SK-N-SH (cell line): Measurements from ENCODE around the gene SRSF2. TPM values are rescaled to one million over a fixed set of nuclear protein-coding genes. Genes with fewer than 3 reads are reported as not detected.
A peak's percentile ranks its signal among the peaks of the same experiment; 100 is the strongest.

Experiments
- CTCF ChIA-PET: fragments of 300-600, 350-600 bp; formaldehyde crosslinking; extraction: SDS; loops from one replicate; lab custom pipeline; 2021; lab: Yijun Ruan, JAX
- POLR2A ChIA-PET: fragments of 350-600 bp; sonication (Branson Sonifier 250); formaldehyde crosslinking; extraction: SDS; loops from one replicate; lab custom pipeline; 2020; ENCODE audit warnings: antibody characterized with exemption, inconsistent platforms; lab: Yijun Ruan, JAX
- DNase-seq: peaks from one replicate; pipeline ENCODE4 v3.0.0; 2012
- H2AFZ ChIP-seq: fragments of 200-600 bp; sonication (generic); 2 replicates; pipeline ENCODE4 v1.8.1; 2016; ENCODE audit warnings: antibody characterized with exemption, mild to moderate bottlenecking, low read depth
- H3F3A ChIP-seq: fragments of 200-600 bp; sonication (generic); replicated peaks from 2 replicates; pipeline ENCODE3; 2016; ENCODE audit warnings: antibody characterized with exemption, mild to moderate bottlenecking; ENCODE audit not compliant: insufficient read depth
- H3K27ac ChIP-seq, 2 experiments: fragments of 200-500 bp in 1 of 2; fragments of 200-600 bp in 1 of 2; sonication (Bioruptor generic) in 1 of 2; sonication (generic), shearing (Covaris generic) in 1 of 2; 2 replicates each; pipeline versions ENCODE4 v1.5.1 to v1.6.1; 2014 to 2016; ENCODE audit warnings: low read depth in 2 of 2, inconsistent platforms in 1 of 2, low read length in 1 of 2, mild to moderate bottlenecking in 1 of 2, mixed read lengths in 1 of 2
- H3K27me3 ChIP-seq: fragments of 200-600 bp; sonication (generic), shearing (Covaris generic); 2 replicates; pipeline ENCODE4 v1.6.1; 2016; ENCODE audit warnings: mixed run types; ENCODE audit not compliant: insufficient read depth
- H3K36me3 ChIP-seq, 2 experiments: fragments of 200-500 bp in 1 of 2; fragments of 200-600 bp in 1 of 2; sonication (Bioruptor generic) in 1 of 2; sonication (generic) in 1 of 2; replicated peaks in 1 of 2; 2 replicates each; pipeline versions ENCODE3 to v1.5.1; 2014 to 2016; ENCODE audit warnings: low read length in 1 of 2, mild to moderate bottlenecking in 1 of 2; ENCODE audit not compliant: insufficient read depth in 2 of 2, control insufficient read depth in 1 of 2
- H3K4me1 ChIP-seq, 2 experiments: fragments of 200-500 bp in 1 of 2; fragments of 200-600 bp in 1 of 2; sonication (Bioruptor generic) in 1 of 2; sonication (generic), shearing (Covaris generic) in 1 of 2; 2 replicates each; pipeline versions ENCODE4 v1.5.1 to v1.6.1; 2014 to 2016; ENCODE audit warnings: low read depth in 1 of 2, low read length in 1 of 2, mixed run types in 1 of 2; ENCODE audit not compliant: insufficient read depth in 2 of 2, control insufficient read depth in 1 of 2
- H3K4me2 ChIP-seq: fragments of 200-600 bp; sonication (generic), shearing (Covaris generic); 2 replicates; pipeline ENCODE4 v1.6.1; 2017; ENCODE audit warnings: mixed run types
- H3K4me3 ChIP-seq, 2 experiments: fragments of 200-500 bp in 1 of 2; fragments of 200-600 bp in 1 of 2; sonication (Bioruptor generic) in 1 of 2; sonication (generic), shearing (Covaris generic) in 1 of 2; 2 replicates each; pipeline versions ENCODE4 v1.5.1 to v1.8.1; 2014 to 2016; ENCODE audit warnings: low read depth in 2 of 2, inconsistent platforms in 1 of 2, low read length in 1 of 2, mild to moderate bottlenecking in 1 of 2, mixed read lengths in 1 of 2, moderate library complexity in 1 of 2
- H3K79me2 ChIP-seq: fragments of 200-600 bp; sonication (generic); 2 replicates; pipeline ENCODE4 v1.8.1; 2017; ENCODE audit warnings: mild to moderate bottlenecking; ENCODE audit not compliant: insufficient read depth
- H3K9ac ChIP-seq: fragments of 200-600 bp; sonication (generic); 2 replicates; pipeline ENCODE4 v1.6.1; 2017; ENCODE audit warnings: mixed run types
- H3K9me2 ChIP-seq: fragments of 200-600 bp; sonication (generic); 2 replicates; pipeline ENCODE4 v1.6.1; 2017; ENCODE audit warnings: mixed run types
- H3K9me3 ChIP-seq: fragments of 200-600 bp; sonication (generic); 2 replicates; pipeline ENCODE4 v1.6.1; 2017; ENCODE audit warnings: mixed run types, mild to moderate bottlenecking, moderate library complexity
- H4K20me1 ChIP-seq: fragments of 200-600 bp; sonication (generic); 2 replicates; pipeline ENCODE4 v1.6.1; 2017; ENCODE audit warnings: mild to moderate bottlenecking, mixed run types; ENCODE audit not compliant: insufficient read depth
- EZH2phosphoT487 ChIP-seq: fragments of 200-600 bp; sonication (generic); IDR thresholded peaks from 2 replicates; pipeline ENCODE4 v1.6.1; 2017; ENCODE audit warnings: low read depth, mixed run types, mild to moderate bottlenecking, antibody characterized with exemption, moderate library complexity, borderline replicate concordance
- GATA2 ChIP-seq: sonication (generic); formaldehyde crosslinking; IDR thresholded peaks from 2 replicates; pipeline ENCODE4 v1.5.0; 2020; ENCODE audit warnings: mild to moderate bottlenecking, missing genetic modification reagents
- IRF3 ChIP-seq: fragments of 150-350 bp; IDR thresholded peaks from 2 replicates; pipeline ENCODE4 v1.6.1; 2016; ENCODE audit warnings: mild to moderate bottlenecking, low read depth, low read length
- MAX ChIP-seq: IDR thresholded peaks from 2 replicates; pipeline ENCODE4 v1.4.0; 2012; ENCODE audit warnings: low read depth
- NRF1 ChIP-seq: IDR thresholded peaks from 2 replicates; pipeline ENCODE4 v1.6.1; 2012; ENCODE audit warnings: low read depth, mild to moderate bottlenecking, low read length
- PBX3 ChIP-seq: IDR thresholded peaks from 2 replicates; pipeline ENCODE4; 2012
- RCOR1 ChIP-seq: fragments of 150-350 bp; IDR thresholded peaks from 2 replicates; pipeline ENCODE4 v1.6.1; 2017; ENCODE audit warnings: antibody characterized with exemption, low read length
- REST ChIP-seq: IDR thresholded peaks from 2 replicates; pipeline ENCODE4 v1.6.1; 2012; ENCODE audit warnings: mild to moderate bottlenecking, low read depth, low read length, moderate library complexity
- RFX5 ChIP-seq: IDR thresholded peaks from 2 replicates; pipeline ENCODE4 v1.6.1; 2012; ENCODE audit warnings: mild to moderate bottlenecking, improper control_type of control experiment, low read length
- SMC3 ChIP-seq: IDR thresholded peaks from 2 replicates; pipeline ENCODE4 v1.6.1; 2012; ENCODE audit warnings: low read depth, low read length, improper control_type of control experiment
- ZBTB33 ChIP-seq: IDR thresholded peaks from 2 replicates; pipeline ENCODE4 v1.4.0; 2012; ENCODE audit warnings: low read depth, borderline replicate concordance
- WGBS: methylation state at CpG from one replicate; pipeline ENCODE4 v1.1.6; 2017; ENCODE audit warnings: low lambda C conversion rate; 5-methylcytosine and 5-hydroxymethylcytosine counted together
- polyA plus RNA-seq, 3 experiments: library from polyadenylated mRNA; depleted of rRNA; stranded (reverse); fragments of >200 nt; gene quantifications; 2 replicates each; pipeline ENCODE4 v1.2.3, GENCODE V29; 2012

SRSF2 gene
- polyA plus RNA-seq, 1 of the 3 experiments (the other 2 are of a cell fraction), result 211 TPM

- peak; percentile 97 for TF ChIP-seq NRF1
- TF ChIP-seq GATA2, result no peak
- peak; percentile 38 for TF ChIP-seq ZBTB33
- TF ChIP-seq IRF3, result peak; percentile 16
- TF ChIP-seq EZH2phosphoT487, result no peak
- TF ChIP-seq PBX3, result peak; percentile 31
- TF ChIP-seq, all 33 proteins: peak for 18
Measured at GRCh38 chr17:76737082-76737675, at the start of gene SRSF2 (continued).

- no peaks in the 10 kb centered on the region for H3K27me3 ChIP-seq
- H3K4me2 ChIP-seq, result no peak overlapping the region
- no peak for DNase-seq
- no peaks in the 10 kb centered on the region for H4K20me1 ChIP-seq
- WGBS, result 77% methylated on average over 3 of the region's 3 CpGs
- H3K9me3 ChIP-seq, result no peaks in the 10 kb centered on the region
- no peak overlapping the region for H3K27ac ChIP-seq
- H3F3A ChIP-seq, result peaks cover 1% of the 10 kb centered on the region
- H3K79me2 ChIP-seq, result no peaks in the 10 kb centered on the region
- CTCF ChIA-PET, result interaction anchor here (1.8 kb wide), 1 partner anchor 13 kb away, joined by 3 read pairs; no protein-coding TSS in a partner anchor
- no peaks in the 10 kb centered on the region for H3K9me2 ChIP-seq
- peaks cover 0 to 2% of the 10 kb centered on the region in 2 experiments for H3K36me3 ChIP-seq
- no peak overlapping the region for H2AFZ ChIP-seq
- H3K4me1 ChIP-seq, result peaks cover 0 to 7% of the 10 kb centered on the region in 2 experiments; a peak in 2 of 4 replicates
- TF ChIP-seq RCOR1 (no peak), MAX (no peak), RFX5 (no peak), REST (no peak), GATA2 (no peak), SMC3 (no peak)
- TF ChIP-seq, all 33 proteins: peak for 0
- POLR2A ChIA-PET, result interaction anchor here (0.7 kb wide), 1 partner anchor 84 kb away, joined by 3 read pairs; no protein-coding TSS in a partner anchor
- H3K4me3 ChIP-seq, result no peak overlapping the region
- no peak overlapping the region for H3K9ac ChIP-seq
Measured at GRCh38 chr17:76784926-76785325, 47.8 kb upstream of the SRSF2 start.
